Cardiac fibroblast (primary cell): Measurements from ENCODE around the gene TSPAN18.

Source experiments
- DNase-seq, 2 donors: peaks; one replicate each; pipeline versions ENCODE4 v3.0.0 to v3.0.0-alpha.2; 2010; ENCODE audit warnings: low read depth in 2 of 2
- H3K4me3 ChIP-seq, 2 donors: replicated peaks in 1 of 2; 1 replicate in 1 of 2; 2 replicates in 1 of 2; pipeline ENCODE4 v1.5.1; 2011; ENCODE audit warnings: low read depth in 2 of 2, low read length in 2 of 2, mild to moderate bottlenecking in 2 of 2, moderate library complexity in 1 of 2
- TF ChIP-seq, protein P1 (sequence below): IDR thresholded peaks from one replicate; pipeline ENCODE4 v1.5.1; 2011; ENCODE audit warnings: low read depth, mild to moderate bottlenecking, low read length, inconsistent platforms

TSPAN18 gene

DNA sequence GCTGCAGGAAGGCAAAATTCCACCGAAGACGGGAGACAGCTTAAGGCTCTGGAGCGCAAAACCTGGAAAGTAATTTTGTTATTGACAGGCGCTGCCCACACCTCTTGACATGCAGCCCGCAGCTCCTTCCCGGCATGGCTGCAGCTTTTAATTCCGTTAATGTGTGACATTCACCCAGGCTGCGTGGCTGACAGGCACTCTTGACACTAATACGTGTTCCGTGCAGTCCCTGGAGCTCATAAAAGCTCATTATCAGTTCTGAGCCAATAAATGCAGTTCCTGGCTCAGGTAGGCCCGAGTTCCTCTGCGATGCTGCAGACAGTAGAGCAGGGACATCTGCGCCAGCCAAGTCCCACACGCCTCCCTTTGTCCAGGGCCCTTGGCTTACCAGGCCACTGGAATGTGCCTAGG lies 34.8 kb downstream of the TSPAN18 start:
- DNase-seq = no peak
- H3K4me3 ChIP-seq = no peak overlapping the region
- TF ChIP-seq, protein P1, sequence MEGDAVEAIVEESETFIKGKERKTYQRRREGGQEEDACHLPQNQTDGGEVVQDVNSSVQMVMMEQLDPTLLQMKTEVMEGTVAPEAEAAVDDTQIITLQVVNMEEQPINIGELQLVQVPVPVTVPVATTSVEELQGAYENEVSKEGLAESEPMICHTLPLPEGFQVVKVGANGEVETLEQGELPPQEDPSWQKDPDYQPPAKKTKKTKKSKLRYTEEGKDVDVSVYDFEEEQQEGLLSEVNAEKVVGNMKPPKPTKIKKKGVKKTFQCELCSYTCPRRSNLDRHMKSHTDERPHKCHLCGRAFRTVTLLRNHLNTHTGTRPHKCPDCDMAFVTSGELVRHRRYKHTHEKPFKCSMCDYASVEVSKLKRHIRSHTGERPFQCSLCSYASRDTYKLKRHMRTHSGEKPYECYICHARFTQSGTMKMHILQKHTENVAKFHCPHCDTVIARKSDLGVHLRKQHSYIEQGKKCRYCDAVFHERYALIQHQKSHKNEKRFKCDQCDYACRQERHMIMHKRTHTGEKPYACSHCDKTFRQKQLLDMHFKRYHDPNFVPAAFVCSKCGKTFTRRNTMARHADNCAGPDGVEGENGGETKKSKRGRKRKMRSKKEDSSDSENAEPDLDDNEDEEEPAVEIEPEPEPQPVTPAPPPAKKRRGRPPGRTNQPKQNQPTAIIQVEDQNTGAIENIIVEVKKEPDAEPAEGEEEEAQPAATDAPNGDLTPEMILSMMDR = no peak

DNA sequence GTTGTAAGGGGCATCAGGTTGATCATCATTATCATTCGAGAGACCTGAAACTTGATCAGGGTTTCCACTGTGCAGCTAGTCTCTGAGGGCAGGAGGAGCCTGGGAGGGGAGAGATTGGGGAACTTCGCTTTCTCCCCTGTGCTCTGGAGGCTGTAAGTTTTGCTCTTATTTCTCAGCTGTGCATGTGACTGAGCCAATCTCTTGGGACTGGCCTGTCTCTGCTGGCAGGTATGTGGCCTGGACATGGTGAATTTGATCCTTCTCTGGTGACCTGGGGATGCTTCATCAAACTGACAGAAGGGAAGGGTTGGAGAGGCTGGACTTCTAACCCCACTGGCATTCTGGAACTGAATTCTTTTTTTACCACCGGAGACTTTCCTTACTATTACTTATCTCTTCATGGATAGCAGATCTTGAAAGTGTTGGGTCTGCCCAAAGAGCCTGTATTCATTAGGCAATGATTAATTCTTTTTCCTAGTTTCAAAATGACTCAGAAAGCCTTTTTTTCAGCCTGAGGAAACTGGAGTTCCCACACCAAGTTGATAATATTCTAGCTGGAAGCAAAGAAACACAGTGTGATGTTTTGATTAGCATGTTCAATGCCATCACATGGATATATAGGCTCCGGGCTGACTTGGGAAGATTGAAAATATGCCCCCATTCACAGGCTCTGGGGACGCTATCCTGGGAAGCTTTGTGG lies 36.5 kb downstream of the TSPAN18 start:
- peak in 1 of 2 donors; percentile 5 for DNase-seq

DNA sequence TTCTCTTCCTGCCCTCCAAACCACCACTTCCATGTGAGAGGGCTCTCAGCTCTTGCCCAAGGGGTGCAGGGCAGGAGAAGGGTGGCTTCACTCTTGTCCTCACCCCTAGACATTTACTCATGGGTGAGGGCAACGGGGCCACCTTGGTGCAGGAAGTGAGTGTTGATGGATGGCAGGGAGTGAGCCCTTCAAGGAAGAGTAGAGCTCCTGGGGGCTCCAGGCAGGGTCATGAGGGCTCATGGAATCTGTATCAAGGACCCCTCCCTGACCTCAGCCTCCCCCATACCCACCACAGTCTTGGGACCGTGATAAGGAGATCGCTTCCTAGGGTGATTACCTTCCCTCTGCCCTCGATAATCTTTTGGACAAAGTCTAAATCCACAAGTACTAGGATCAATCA lies 37.8 kb downstream of the TSPAN18 start:
- H3K4me3 ChIP-seq = no peak overlapping the region
- TF ChIP-seq, protein P1 = no peak
- DNase-seq = no peak

More for the DNA sequence above, 36.5 kb downstream of the TSPAN18 start:
- no peak overlapping the region for H3K4me3 ChIP-seq
- TF ChIP-seq, protein P1 = no peak

DNA sequence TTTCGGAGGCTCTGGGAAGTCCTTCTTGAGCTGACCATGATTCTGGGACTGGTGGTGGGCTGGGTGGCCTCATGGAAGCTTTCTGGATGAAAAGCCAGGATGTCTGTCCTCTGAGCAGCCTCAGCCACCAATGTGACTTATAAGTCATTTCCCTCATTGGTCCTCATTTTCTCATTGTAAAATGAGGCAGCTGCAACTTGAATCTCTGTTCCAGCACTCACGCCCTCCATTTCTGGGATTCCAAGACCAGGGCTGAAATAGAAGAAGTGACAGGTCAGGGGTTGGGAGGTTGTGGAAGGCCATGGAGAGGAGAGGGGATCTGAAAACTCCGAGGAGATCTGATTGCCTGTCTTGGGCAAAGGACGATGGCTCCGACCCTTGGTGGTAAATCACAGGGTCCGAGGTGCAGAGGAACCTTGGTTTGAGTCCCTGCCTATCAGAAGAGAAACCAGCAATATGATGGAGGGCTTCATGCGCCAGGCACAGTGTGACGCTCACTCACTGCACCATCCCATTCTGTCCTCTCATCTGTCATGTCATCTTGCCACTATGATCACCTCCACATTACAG lies 38.3 kb downstream of the TSPAN18 start:
- no peak for DNase-seq
- TF ChIP-seq, protein P1 = no peak
- H3K4me3 ChIP-seq = no peak overlapping the region

DNA sequence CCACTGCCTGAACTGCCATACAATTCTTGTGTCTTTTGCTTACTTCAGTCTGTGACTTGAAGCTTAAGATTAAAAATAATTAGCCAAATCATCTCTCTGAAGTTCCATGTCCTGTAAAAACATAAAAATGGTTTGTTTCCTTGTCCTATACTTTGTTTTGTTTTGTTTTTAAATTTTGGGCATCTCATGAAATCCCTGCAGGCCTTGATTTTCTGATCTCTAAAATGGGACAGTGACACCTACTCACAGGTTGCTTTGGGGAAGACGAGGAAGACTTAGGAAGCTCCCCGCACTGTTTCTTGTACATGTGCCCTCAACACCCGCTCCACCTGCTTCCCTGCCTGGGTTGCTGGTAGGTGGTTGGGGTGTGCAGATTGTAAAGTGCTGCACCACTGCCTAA lies 38.9 kb downstream of the TSPAN18 start:
- H3K4me3 ChIP-seq = no peak overlapping the region
- TF ChIP-seq, protein P1 = no peak
- no peak for DNase-seq

DNA sequence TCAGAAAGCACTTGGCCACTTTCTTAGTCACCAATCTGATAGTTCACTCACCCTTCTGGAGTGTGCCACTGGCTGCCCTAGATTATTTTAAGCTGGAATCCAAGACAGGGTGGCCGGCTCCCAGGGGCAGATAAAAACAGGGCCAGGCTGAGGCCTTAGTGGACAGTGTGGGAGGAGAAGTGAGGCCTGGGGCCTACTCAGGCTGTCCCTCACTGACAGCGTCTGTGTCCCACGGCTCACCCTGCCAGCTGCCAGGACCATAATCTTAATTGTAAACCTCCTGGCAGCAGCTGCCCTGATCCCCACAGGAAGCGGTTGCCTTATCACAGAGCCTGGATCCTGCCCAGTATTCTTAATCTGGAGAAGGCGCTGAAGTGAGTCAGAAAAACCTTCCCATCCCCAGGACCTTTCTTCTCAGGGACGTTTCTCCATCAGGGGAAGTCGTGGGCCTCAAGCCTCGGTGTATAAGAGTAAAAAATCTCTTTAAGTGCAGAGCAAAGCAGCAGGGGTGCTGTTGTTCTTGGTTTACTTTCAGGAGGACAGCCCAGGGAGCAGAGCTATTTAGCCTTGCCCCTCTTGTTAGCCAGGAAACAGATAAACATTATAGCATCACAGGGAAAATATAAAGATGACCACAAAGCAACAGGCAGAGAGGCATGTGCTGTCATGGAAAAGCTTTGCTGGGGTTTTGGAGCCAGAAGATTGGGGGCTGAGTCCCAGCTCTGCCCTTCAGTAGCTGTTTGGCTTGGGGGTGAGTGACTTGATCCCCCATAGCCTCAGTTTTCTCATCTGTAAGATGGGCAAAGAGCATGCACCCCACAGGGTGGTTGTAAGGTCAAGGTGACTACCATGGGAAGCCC lies 39.6 kb downstream of the TSPAN18 start:
- no peak overlapping the region for H3K4me3 ChIP-seq
- peak; percentile 64 to 93 for DNase-seq
- TF ChIP-seq, protein P1 = no peak
